CD4-positive, alpha-beta T cell treated with Interleukin-17A for 1 hour (primary cell): ENCODE measurements around the gene CTTNBP2.

Experiments used
- DNase-seq: peaks from one replicate; pipeline ENCODE4 v3.0.0-alpha.2; 2020

Gene CTTNBP2

DNA sequence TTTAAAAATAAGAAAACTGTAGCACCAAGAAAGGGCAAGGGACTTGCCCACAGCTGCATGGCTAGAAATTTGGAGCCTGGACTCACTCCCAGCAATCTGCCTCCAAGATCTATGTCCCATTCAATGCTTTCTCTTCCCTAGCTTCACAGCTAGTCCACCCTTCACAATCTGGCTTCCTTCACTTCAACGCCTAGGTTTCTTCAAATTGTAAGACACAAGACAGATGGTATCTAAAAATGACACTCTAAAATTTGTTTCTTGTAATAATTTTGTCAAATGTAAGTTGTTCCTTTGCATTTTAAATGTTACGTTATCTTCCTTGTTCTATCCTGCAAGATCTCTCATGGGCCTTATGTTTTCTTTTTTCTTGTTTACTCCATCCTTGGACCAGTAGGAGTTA lies 48.6 kb downstream of the CTTNBP2 start:
- no peak for DNase-seq

DNA sequence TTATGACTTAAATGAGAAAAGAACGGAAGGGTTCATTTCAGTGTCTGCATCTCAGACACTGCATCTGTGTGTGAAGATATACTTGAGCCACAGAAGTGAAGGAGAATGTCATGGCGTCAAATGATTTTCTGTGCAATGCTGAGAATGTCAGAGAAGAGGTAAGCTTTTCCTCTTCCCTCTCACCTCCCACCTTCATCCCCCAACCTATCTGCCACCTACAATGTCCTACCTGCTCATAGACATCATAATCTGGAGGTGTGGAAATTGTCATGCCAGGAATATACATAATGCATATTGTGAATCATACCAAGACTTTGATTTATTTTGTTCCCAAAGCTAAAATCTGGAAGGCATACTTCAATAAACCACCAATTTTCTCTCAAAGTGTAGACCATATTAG lies 53.7 kb downstream of the CTTNBP2 start:
- no peak for DNase-seq

DNA sequence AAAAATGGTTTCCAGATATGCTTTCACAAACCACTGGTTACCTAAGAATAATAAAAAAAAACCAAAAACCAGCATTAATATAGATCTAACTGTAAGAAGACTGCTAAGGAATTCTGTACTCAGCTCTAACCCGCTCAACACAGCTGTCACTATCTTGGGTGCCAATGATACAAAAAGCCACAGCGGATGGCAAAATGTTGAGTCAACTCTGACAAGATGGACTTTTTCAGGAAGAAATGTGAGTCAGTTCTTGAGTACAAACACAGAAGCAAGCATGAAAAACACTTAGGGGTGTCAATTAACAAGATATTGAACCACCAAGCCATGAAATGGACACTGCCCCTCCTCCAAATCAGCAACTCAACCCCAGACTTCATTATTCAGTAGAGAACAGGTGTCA lies 55.0 kb downstream of the CTTNBP2 start:
- no peak for DNase-seq

GRCh38 chr7:117816727-117817126 lies 56.5 kb downstream of the CTTNBP2 start:
- no peak for DNase-seq

GRCh38 chr7:117811696-117812095 lies 61.5 kb downstream of the CTTNBP2 start:
- DNase-seq = no peak

DNA sequence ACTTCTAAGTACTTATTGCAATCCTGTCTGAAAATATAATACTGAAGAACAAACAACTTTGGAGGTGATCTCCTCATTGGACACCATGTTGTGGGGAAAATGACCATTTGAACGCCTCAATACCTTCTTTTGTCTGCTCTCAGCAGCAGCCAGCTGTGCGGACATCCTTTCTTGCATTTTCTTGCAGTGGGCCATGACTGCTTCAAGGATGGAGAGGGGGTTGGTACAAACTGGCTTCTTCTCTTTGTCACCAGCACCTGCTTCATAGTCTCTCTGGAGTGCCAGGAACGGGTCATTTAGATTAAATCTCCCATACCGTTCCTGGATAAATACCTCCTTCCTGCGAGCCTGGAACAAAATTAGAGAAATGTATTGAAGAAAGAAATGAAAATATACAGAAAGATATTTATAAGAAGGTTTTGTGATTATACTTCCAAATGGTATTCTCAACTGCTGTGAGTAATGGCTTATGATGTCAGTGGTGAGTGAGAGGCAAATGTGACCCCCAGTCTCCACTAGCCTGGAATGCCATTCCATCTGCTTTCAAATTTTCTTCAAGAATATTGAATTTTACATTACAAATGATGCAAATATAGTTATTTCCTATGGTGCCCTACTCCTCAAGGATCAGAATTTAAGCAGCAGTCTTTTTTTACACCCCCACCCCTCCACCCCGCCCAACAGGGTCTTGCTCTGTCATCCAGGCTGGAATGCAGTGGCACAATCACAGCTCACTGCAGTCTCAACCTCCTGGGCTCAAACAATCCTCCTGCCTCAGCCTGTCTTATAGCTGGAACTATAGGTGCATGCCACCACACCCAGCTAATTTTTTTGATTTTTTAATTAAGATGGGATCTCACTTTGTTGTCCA lies 62.4 kb downstream of the CTTNBP2 start:
- DNase-seq = no peak

- DNase-seq = no peak
Measured at GRCh38 chr7:117809958-117810357, 63.3 kb downstream of the CTTNBP2 start.

GRCh38 chr7:117808910-117809705 lies 64.1 kb downstream of the CTTNBP2 start:
- no peak for DNase-seq

- DNase-seq = no peak
Measured at GRCh38 chr7:117808341-117808757, 64.9 kb downstream of the CTTNBP2 start.

GRCh38 chr7:117807676-117808075 lies 65.6 kb downstream of the CTTNBP2 start:
- DNase-seq = no peak

GRCh38 chr7:117806011-117806410 lies 67.2 kb downstream of the CTTNBP2 start:
- no peak for DNase-seq

DNA sequence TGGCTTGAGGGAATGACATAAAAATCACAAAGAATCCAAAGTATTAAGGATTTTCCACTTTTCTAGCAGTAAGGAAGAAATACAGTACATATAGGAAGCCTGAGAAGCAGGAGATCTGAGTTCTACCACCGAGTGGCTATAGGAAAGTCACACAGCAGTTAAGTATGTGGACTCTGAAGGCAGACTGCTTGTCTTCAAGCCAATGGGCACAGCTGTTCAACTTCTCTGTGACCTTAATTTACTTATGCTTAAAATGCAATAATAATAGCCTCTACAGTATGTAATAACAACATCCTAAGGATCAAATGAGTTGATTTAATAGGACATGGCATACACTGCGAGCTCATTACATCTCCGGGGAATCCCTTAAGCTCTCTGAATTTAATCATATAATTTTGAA lies 68.0 kb downstream of the CTTNBP2 start:
- no peak for DNase-seq

DNA sequence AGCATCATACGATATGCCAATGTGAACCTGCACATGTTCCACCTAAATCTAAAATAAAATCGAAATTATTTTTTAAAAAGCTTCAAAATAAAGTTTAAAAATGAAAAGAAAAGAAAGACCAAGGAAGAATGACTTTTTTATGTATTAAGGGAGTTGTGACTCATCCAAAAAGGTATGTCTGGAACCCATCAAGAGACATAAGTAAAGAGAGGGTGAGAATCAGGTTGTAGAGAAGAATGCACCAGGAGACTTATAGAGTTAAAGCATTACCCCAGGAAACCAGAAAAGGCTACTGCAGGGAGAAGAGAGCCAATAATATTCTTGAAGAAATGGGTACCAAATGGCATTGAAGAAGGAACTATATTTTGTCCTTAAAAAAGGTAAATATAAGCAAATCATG lies 69.8 kb downstream of the CTTNBP2 start:
- no peak for DNase-seq

- no peak for DNase-seq
Measured at GRCh38 chr7:117802660-117803059, 70.6 kb downstream of the CTTNBP2 start.

DNA sequence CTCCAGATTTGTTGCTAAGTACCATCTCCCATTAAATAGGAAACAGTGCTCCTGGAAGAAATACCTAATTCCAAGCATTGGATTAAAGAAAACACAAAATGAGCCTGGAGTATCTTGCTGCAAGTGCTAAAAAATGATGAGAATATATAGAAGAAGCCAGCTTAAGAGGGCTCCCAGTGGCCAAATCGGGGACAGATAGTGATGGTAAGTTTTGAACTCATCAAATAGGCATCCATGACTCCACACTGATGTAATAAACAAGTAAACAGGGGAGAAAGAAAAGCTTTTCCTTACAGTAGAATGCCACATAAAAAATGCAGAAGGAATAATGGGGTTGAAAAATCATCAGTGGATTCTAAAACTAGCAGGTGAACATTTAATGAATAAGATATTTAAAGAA lies 72.4 kb downstream of the CTTNBP2 start:
- DNase-seq = no peak

GRCh38 chr7:117800406-117800805 lies 72.8 kb downstream of the CTTNBP2 start:
- no peak for DNase-seq

- DNase-seq = no peak
Measured at GRCh38 chr7:117796889-117797288, 76.4 kb downstream of the CTTNBP2 start.

DNA sequence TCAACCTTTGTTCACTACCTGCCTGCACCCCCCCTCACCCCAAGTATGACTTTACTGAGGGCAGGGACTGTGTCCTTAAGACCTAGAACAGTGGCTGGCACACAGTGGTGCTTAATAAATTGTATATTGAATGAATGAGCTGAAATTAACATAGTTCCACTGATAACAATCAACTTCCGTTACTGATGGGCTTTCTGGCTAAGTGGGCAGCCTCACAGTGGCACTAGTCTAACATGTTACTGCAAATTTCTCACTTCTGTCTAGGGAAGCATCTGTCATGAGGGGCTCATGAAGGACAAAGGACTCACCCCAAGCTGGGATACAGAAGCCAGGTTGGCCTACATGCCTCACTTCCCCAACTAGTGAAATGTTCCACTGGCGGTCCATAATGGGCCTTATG lies 79.3 kb downstream of the CTTNBP2 start:
- no peak for DNase-seq

GRCh38 chr7:117793521-117793920 lies 79.7 kb downstream of the CTTNBP2 start:
- DNase-seq = no peak

DNA sequence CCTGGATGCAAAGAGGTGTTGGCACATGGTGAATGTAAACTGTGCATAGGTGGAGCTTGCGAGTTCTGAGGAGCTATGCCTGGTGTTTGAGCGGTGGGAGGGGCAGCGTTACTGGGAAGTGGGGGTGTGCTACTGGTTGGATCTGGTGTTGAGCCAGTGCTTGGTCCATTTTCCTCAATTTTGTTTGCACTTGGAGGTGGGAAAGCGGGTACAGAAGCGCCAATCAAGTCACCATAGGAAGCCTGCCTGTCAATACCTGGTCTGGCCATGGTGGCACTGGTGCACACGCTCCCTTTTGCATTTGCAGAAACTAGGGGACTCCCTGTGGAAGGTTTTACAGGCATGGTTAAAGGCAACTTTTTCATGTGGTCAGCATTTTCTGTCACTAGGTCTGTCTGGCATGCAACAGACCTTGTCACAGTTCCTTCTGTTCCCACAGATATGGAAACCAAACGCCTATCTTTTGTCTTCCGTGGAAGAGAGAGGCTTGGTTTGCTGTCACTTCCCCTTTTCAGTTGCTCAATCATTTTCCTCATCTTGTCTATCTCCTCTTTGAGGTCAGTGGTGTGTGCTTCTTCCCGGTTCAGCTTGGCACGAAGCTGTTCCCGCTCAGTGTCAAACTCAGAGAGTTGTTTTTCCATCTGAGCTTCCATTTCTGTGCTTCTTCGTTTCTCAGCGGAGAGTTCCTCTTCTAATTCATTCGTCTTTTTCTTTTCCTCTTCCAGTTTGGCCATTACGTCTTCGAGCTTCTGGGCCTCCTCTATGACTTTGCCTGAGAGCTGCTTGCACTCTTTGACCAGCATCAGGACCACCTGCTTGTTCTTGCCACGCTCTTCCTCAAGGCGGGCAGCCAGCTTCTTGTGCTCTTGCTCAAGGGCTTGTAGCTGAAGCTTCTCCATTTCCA lies 81.1 kb downstream of the CTTNBP2 start:
- peak; percentile 4 for DNase-seq

- no peak for DNase-seq
Measured at GRCh38 chr7:117790731-117791130, 82.5 kb downstream of the CTTNBP2 start.

DNA sequence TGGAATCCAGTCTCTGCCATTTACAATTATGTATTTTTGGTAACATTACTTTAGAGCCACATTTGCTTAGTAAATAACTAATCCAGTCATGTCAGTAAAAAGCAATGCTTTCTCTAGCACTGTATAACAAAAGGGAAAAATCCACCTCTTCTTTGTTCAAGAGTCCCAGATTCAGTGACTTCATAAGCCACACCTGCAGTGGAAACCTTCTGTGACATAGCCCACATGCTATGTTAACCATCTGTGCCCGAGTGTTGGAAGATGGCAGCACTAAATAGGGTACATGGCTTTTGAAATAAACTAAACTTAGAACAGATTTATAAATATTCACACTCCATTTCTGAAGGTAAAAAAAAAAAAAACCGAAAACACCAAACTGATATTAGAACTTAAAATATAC lies 83.0 kb downstream of the CTTNBP2 start:
- DNase-seq = no peak

DNA sequence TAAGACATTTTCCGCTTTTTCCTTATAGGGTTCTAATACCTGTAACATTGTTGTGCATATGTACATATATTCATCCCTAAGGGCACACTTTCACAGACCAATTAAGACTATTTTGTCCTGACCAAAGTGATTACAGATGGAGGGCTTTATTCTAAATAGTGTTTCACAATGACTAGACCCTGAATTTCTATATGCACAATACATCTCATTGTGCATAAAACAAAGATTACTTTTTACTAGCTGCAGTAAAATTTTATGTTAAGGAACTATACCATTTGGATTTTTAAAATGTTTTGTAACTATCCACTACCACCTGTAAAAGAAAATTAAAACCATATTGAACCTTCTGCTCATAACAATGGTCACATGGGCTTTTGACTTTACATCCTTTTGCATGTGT lies 87.8 kb downstream of the CTTNBP2 start:
- no peak for DNase-seq
